GM18508 (cell line): ENCODE measurements around the gene AASS.
A peak's percentile ranks its signal among the peaks of the same experiment; 100 is the strongest.

ENCODE experiments used
- ATAC-seq: cut with Tn5 transposase; IDR thresholded peaks from one replicate; pipeline ENCODE4 v1.9.1; 2021; ENCODE audit warnings: moderate number of reproducible peaks; ENCODE audit not compliant: insufficient read depth, unreplicated experiment

The AASS gene

GRCh38 chr7:122132341-122132740 is 11.7 kb downstream of the AASS start:
- ATAC-seq, result no peak

- no peak for ATAC-seq
Observed at GRCh38 chr7:122123746-122124145, 20.3 kb downstream of the AASS start.

GRCh38 chr7:122118757-122119156 is 25.3 kb downstream of the AASS start:
- no peak for ATAC-seq

GRCh38 chr7:122103064-122103463 is 41.0 kb downstream of the AASS start:
- no peak for ATAC-seq

GRCh38 chr7:122100021-122100420 is 44.0 kb downstream of the AASS start:
- no peak for ATAC-seq

- no peak for ATAC-seq
Observed at GRCh38 chr7:122095642-122096041, 48.4 kb downstream of the AASS start.

- no peak for ATAC-seq
Observed at GRCh38 chr7:122094549-122094948, 49.5 kb downstream of the AASS start.

- ATAC-seq, result peak; percentile 94
Observed at GRCh38 chr7:122092964-122093797, 50.9 kb downstream of the AASS start.

GRCh38 chr7:122082670-122083069 is 61.4 kb downstream of the AASS start:
- no peak for ATAC-seq

GRCh38 chr7:122082160-122082559 is 61.9 kb downstream of the AASS start:
- ATAC-seq, result no peak

GRCh38 chr7:122073635-122074034 is 70.4 kb downstream of the AASS start:
- ATAC-seq, result no peak

GRCh38 chr7:122072924-122073599 is 71.0 kb downstream of the AASS start:
- ATAC-seq, result no peak

- no peak for ATAC-seq
Observed at GRCh38 chr7:122072272-122072671, 71.8 kb downstream of the AASS start.

GRCh38 chr7:122070834-122071233 is 73.2 kb downstream of the AASS start:
- no peak for ATAC-seq

GRCh38 chr7:122070062-122070461 is 74.0 kb downstream of the AASS start:
- no peak for ATAC-seq

GRCh38 chr7:122068999-122069398 is 75.0 kb downstream of the AASS start:
- no peak for ATAC-seq

GRCh38 chr7:122068046-122068445 is 76.0 kb downstream of the AASS start:
- no peak for ATAC-seq

GRCh38 chr7:122067077-122067476 is 77.0 kb downstream of the AASS start:
- ATAC-seq, result no peak

- ATAC-seq, result no peak
Observed at GRCh38 chr7:122064971-122065370, 79.1 kb downstream of the AASS start.

GRCh38 chr7:122063146-122063545 is 80.9 kb downstream of the AASS start:
- ATAC-seq, result no peak

GRCh38 chr7:122059542-122059941 is 84.5 kb downstream of the AASS start:
- no peak for ATAC-seq

GRCh38 chr7:122056977-122057376 is 87.1 kb downstream of the AASS start:
- ATAC-seq, result no peak
